Thymus (tissue), 11 donors: Measurements from ENCODE around the gene STX1A. TPM values are rescaled to one million over a fixed set of nuclear protein-coding genes. Genes with fewer than 3 reads are reported as not detected.

Experiments used
- DNase-seq, 9 donors: peaks; one replicate each; pipeline ENCODE4 v3.0.0-alpha.2; 2013; ENCODE audit warnings: low spot score in 9 of 9, low read depth in 6 of 9, missing footprints in 1 of 9
- H3K27ac ChIP-seq, 2 donors: one replicate each; pipeline ENCODE4 v1.5.1; 2013; ENCODE audit warnings: control low read depth in 1 of 2, low read depth in 1 of 2, low read length in 1 of 2, mild to moderate bottlenecking in 1 of 2, moderate library complexity in 1 of 2
- H3K27me3 ChIP-seq, 2 donors: one replicate each; pipeline ENCODE4 v1.5.1; 2013; ENCODE audit warnings: low read length in 1 of 2; ENCODE audit not compliant: control insufficient read depth in 2 of 2, insufficient read depth in 1 of 2
- H3K36me3 ChIP-seq, 2 donors: one replicate each; pipeline ENCODE4 v1.5.1; 2013; ENCODE audit warnings: low read length in 1 of 2, mild to moderate bottlenecking in 1 of 2, moderate library complexity in 1 of 2; ENCODE audit not compliant: control insufficient read depth in 2 of 2, insufficient read depth in 2 of 2
- H3K4me1 ChIP-seq, 2 donors: one replicate each; pipeline ENCODE4 v1.5.1; 2013; ENCODE audit warnings: low read length in 2 of 2; ENCODE audit not compliant: control insufficient read depth in 2 of 2, insufficient read depth in 2 of 2
- H3K4me3 ChIP-seq, 2 donors: one replicate each; pipeline ENCODE4 v1.5.1; 2013; ENCODE audit warnings: low read length in 2 of 2, control low read depth in 1 of 2, mild to moderate bottlenecking in 1 of 2
- H3K9me3 ChIP-seq, 2 donors: one replicate each; pipeline ENCODE4 v1.5.1; 2013; ENCODE audit warnings: low read length in 1 of 2, mild to moderate bottlenecking in 1 of 2; ENCODE audit not compliant: control insufficient read depth in 2 of 2, insufficient read depth in 1 of 2
- WGBS: extraction: QIAGEN DNeasy Blood & Tissue Kit; methylation state at CpG from one replicate; pipeline ENCODE4 v1.1.7; 2013; 5-methylcytosine and 5-hydroxymethylcytosine counted together
- polyA plus RNA-seq: library from polyadenylated mRNA; stranded (reverse); fragments of 200-250 nt; gene quantifications from one replicate; pipeline ENCODE4 v1.2.3, GENCODE V29; 2013
- total RNA-seq: library from RNA; stranded (reverse); fragments of 120-200 nt; gene quantifications from one replicate; pipeline ENCODE4 v1.2.4, GENCODE V29; 2013
- donor health status: healthy.

Gene STX1A
- total and polyA plus RNA-seq, 2 donors, result 2.2 to 5.4 TPM

- WGBS, result 74% methylated on average over 4 of the region's 4 CpGs
- Histone ChIP-seq H3K27me3 (peaks cover 0 to 28% of the 10 kb centered on the region in 2 donors), H3K36me3 (no peaks in the 10 kb centered on the region), H3K9me3 (no peaks in the 10 kb centered on the region), H3K4me1 (peaks cover 0 to 9% of the 10 kb centered on the region in 2 donors), H3K4me3 (no peak overlapping the region), H3K27ac (no peak overlapping the region)
- DNase-seq, result no peak
These were observed 26.9 kb upstream of the STX1A start for GRCh38 chr7:73746378-73746777.

GRCh38 chr7:73742753-73743641, 23.5 kb upstream of the STX1A start:
- no peaks in the 10 kb centered on the region for H3K9me3 ChIP-seq
- H3K4me1 ChIP-seq, result peaks cover 6 to 19% of the 10 kb centered on the region in 2 donors
- H3K36me3 ChIP-seq, result no peaks in the 10 kb centered on the region
- no peak overlapping the region for H3K4me3 ChIP-seq
- DNase-seq, result peak in 1 of 9 donors; percentile 25
- WGBS, result 70% methylated on average over 35 of the region's 35 CpGs
- H3K27ac ChIP-seq, result peak overlapping the region in 1 of 2 donors; percentile 5
- H3K27me3 ChIP-seq, result peaks cover 0 to 31% of the 10 kb centered on the region in 2 donors

GRCh38 chr7:73742338-73742752, 22.9 kb upstream of the STX1A start:
- 78% methylated on average over 7 of the region's 7 CpGs for WGBS
- Histone ChIP-seq H3K27me3 (peaks cover 0 to 31% of the 10 kb centered on the region in 2 donors), H3K4me3 (no peak overlapping the region), H3K4me1 (peaks cover 11 to 24% of the 10 kb centered on the region in 2 donors), H3K27ac (peak overlapping the region in 1 of 2 donors; percentile 74), H3K9me3 (no peaks in the 10 kb centered on the region), H3K36me3 (peaks cover 0 to 4% of the 10 kb centered on the region in 2 donors)
- no peak for DNase-seq

GRCh38 chr7:73741600-73741999, 22.1 kb upstream of the STX1A start:
- 95% methylated on average over 5 of the region's 5 CpGs for WGBS
- no peak overlapping the region for H3K27ac ChIP-seq
- peaks cover 0 to 31% of the 10 kb centered on the region in 2 donors for H3K27me3 ChIP-seq
- no peak for DNase-seq
- peaks cover 11 to 24% of the 10 kb centered on the region in 2 donors for H3K4me1 ChIP-seq
- no peaks in the 10 kb centered on the region for H3K9me3 ChIP-seq
- no peak overlapping the region for H3K4me3 ChIP-seq
- peaks cover 5 to 8% of the 10 kb centered on the region in 2 donors for H3K36me3 ChIP-seq

- no peaks in the 10 kb centered on the region for H3K9me3 ChIP-seq
- peaks cover 0 to 31% of the 10 kb centered on the region in 2 donors for H3K27me3 ChIP-seq
- peaks cover 11 to 24% of the 10 kb centered on the region in 2 donors for H3K4me1 ChIP-seq
- no peak overlapping the region for H3K27ac ChIP-seq
- H3K4me3 ChIP-seq, result no peak overlapping the region
- WGBS, result 95% methylated on average over 5 of the region's 5 CpGs
- DNase-seq, result no peak
- peaks cover 8% of the 10 kb centered on the region in 2 donors for H3K36me3 ChIP-seq
These were observed 21.3 kb upstream of the STX1A start for GRCh38 chr7:73740771-73741170.

GRCh38 chr7:73740212-73740611, 20.7 kb upstream of the STX1A start:
- H3K27ac ChIP-seq, result no peak overlapping the region
- H3K36me3 ChIP-seq, result peaks cover 8 to 11% of the 10 kb centered on the region in 2 donors
- 96% methylated on average over 7 of the region's 7 CpGs for WGBS
- H3K27me3 ChIP-seq, result peaks cover 0 to 31% of the 10 kb centered on the region in 2 donors
- no peak for DNase-seq
- no peaks in the 10 kb centered on the region for H3K9me3 ChIP-seq
- no peak overlapping the region for H3K4me3 ChIP-seq
- peaks cover 11 to 24% of the 10 kb centered on the region in 2 donors for H3K4me1 ChIP-seq

- H3K4me1 ChIP-seq, result peaks cover 13 to 24% of the 10 kb centered on the region in 2 donors
- H3K9me3 ChIP-seq, result no peaks in the 10 kb centered on the region
- peak overlapping the region; percentile 86 to 88 for H3K4me3 ChIP-seq
- H3K27me3 ChIP-seq, result peaks cover 0 to 31% of the 10 kb centered on the region in 2 donors
- peak overlapping the region; percentile 72 to 85 for H3K27ac ChIP-seq
- DNase-seq, result no peak
- 62% methylated on average over 13 of the region's 13 CpGs for WGBS
- peaks cover 8 to 11% of the 10 kb centered on the region in 2 donors for H3K36me3 ChIP-seq
These were observed 19.9 kb upstream of the STX1A start for GRCh38 chr7:73739387-73739767.

GRCh38 chr7:73738612-73739386, 19.3 kb upstream of the STX1A start, which contains the start of gene ABHD11:
ABHD11 (minus strand) TSS chr7:73738802; CDS start chr7:73738770, 32 bp downstream.
- Histone ChIP-seq H3K36me3 (peaks cover 8 to 11% of the 10 kb centered on the region in 2 donors), H3K27ac (peak within 1 kb of the TSS; percentile 82 to 85), H3K4me1 (peaks cover 13 to 24% of the 10 kb centered on the region in 2 donors), H3K27me3 (peaks cover 0 to 27% of the 10 kb centered on the region in 2 donors), H3K4me3 (peak within 1 kb of the TSS; percentile 86 to 88), H3K9me3 (no peaks in the 10 kb centered on the region)
- DNase-seq, result peak; percentile 86 to 98 (median 96)
- under 1% methylated on average over 84 of the region's 84 CpGs for WGBS
